NB4 (cell line): ENCODE data around the gene CPEB4.

Experiments
- MAX ChIP-seq: IDR thresholded peaks from 2 replicates; pipeline ENCODE4 v1.6.1; 2011; ENCODE audit warnings: low read depth, low read length
- POLR2A ChIP-seq: IDR thresholded peaks from 2 replicates; pipeline ENCODE4 v1.6.1; 2011; ENCODE audit warnings: mild to moderate bottlenecking; ENCODE audit not compliant: insufficient read length; ENCODE audit errors: extremely low read depth
- TF ChIP-seq, protein P1 (sequence below): IDR thresholded peaks from one replicate; pipeline ENCODE4 v1.5.1; 2012; ENCODE audit warnings: low read depth, low read length

- TF ChIP-seq POLR2A, result no peak
- TF ChIP-seq, protein P1, sequence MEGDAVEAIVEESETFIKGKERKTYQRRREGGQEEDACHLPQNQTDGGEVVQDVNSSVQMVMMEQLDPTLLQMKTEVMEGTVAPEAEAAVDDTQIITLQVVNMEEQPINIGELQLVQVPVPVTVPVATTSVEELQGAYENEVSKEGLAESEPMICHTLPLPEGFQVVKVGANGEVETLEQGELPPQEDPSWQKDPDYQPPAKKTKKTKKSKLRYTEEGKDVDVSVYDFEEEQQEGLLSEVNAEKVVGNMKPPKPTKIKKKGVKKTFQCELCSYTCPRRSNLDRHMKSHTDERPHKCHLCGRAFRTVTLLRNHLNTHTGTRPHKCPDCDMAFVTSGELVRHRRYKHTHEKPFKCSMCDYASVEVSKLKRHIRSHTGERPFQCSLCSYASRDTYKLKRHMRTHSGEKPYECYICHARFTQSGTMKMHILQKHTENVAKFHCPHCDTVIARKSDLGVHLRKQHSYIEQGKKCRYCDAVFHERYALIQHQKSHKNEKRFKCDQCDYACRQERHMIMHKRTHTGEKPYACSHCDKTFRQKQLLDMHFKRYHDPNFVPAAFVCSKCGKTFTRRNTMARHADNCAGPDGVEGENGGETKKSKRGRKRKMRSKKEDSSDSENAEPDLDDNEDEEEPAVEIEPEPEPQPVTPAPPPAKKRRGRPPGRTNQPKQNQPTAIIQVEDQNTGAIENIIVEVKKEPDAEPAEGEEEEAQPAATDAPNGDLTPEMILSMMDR, result no peak
- no peak for TF ChIP-seq MAX
Measured at GRCh38 chr5:173961418-173961817, 73.3 kb downstream of the CPEB4 start.
